Osteoblast (primary cell): Measurements from ENCODE around the gene EVPL. TPM values are rescaled to one million over a fixed set of nuclear protein-coding genes. Genes with fewer than 3 reads are reported as not detected.

Source experiments
- DNase-seq: peaks from one replicate; pipeline ENCODE4 v3.0.0; 2011; ENCODE audit warnings: low spot score, mixed read lengths; ENCODE audit not compliant: insufficient read length; ENCODE audit errors: missing footprints
- H2AFZ ChIP-seq: 2 replicates; pipeline ENCODE4 v1.6.0; 2011; ENCODE audit warnings: mild to moderate bottlenecking, low read length
- H3K27ac ChIP-seq: 2 replicates; pipeline ENCODE4 v1.5.1; 2011; ENCODE audit warnings: mild to moderate bottlenecking, low read depth, low read length, moderate library complexity
- H3K27me3 ChIP-seq: 2 replicates; pipeline ENCODE4 v1.6.0; 2012; ENCODE audit warnings: mild to moderate bottlenecking, control low read depth, inconsistent platforms, low read length, moderate library complexity; ENCODE audit not compliant: insufficient read depth
- H3K36me3 ChIP-seq: 2 replicates; pipeline ENCODE4 v1.5.1; 2011; ENCODE audit warnings: mild to moderate bottlenecking, low read length, control low read depth, moderate library complexity; ENCODE audit not compliant: insufficient read depth
- H3K4me1 ChIP-seq: 2 replicates; pipeline ENCODE4 v1.5.1; 2011; ENCODE audit warnings: mild to moderate bottlenecking, low read length, control low read depth, moderate library complexity; ENCODE audit not compliant: insufficient read depth
- H3K4me2 ChIP-seq: 2 replicates; pipeline ENCODE4 v1.6.0; 2011; ENCODE audit warnings: mild to moderate bottlenecking, low read length; ENCODE audit not compliant: insufficient read depth
- H3K4me3 ChIP-seq: fragments of 200-600 bp; sonication (generic); 3 replicates; pipeline ENCODE4 v1.5.1; 2012; ENCODE audit warnings: mild to moderate bottlenecking, low read length, inconsistent platforms; ENCODE audit not compliant: insufficient read depth
- H3K79me2 ChIP-seq: 2 replicates; pipeline ENCODE4 v1.6.0; 2012; ENCODE audit warnings: mild to moderate bottlenecking, low read length, control low read depth, inconsistent platforms; ENCODE audit not compliant: insufficient read depth
- H3K9me3 ChIP-seq: 2 replicates; pipeline ENCODE4 v1.5.1; 2011; ENCODE audit warnings: low read depth, low read length, control low read depth
- H4K20me1 ChIP-seq: 2 replicates; pipeline ENCODE4 v1.6.0; 2012; ENCODE audit warnings: mild to moderate bottlenecking, low read length, control low read depth; ENCODE audit not compliant: insufficient read depth
- CTCF ChIP-seq: IDR thresholded peaks from 2 replicates; pipeline ENCODE4 v1.5.1; 2011; ENCODE audit warnings: mild to moderate bottlenecking, low read depth, low read length, moderate library complexity; ENCODE audit errors: extremely low read depth
- total RNA-seq: library from RNA; depleted of rRNA; stranded (reverse); fragments of >200 nt; gene quantifications from 2 replicates; pipeline ENCODE4 v1.2.3, GENCODE V29; 2012

The EVPL gene
- total RNA-seq, 1 donor = not detected

- no peak overlapping the region for H3K27ac ChIP-seq
- no peak overlapping the region for H3K4me3 ChIP-seq
- no peaks in the 10 kb centered on the region for H3K36me3 ChIP-seq
- no peak overlapping the region for H2AFZ ChIP-seq
- H3K27me3 ChIP-seq = peaks cover 8% of the 10 kb centered on the region
- no peaks in the 10 kb centered on the region for H3K79me2 ChIP-seq
- no peak overlapping the region for H3K4me2 ChIP-seq
- H3K4me1 ChIP-seq = no peaks in the 10 kb centered on the region
- H4K20me1 ChIP-seq = no peaks in the 10 kb centered on the region
- TF ChIP-seq CTCF = no peak
- no peak for DNase-seq
- H3K9me3 ChIP-seq = no peaks in the 10 kb centered on the region
These were observed 4.8 kb downstream of the EVPL start for GRCh38 chr17:76022285-76022684.

GRCh38 chr17:76019833-76020467 lies 7.2 kb downstream of the EVPL start:
- peaks cover 8% of the 10 kb centered on the region for H3K27me3 ChIP-seq
- H3K4me3 ChIP-seq = no peak overlapping the region
- peak; percentile 74 for DNase-seq
- H3K4me1 ChIP-seq = no peaks in the 10 kb centered on the region
- H3K27ac ChIP-seq = no peak overlapping the region
- H2AFZ ChIP-seq = no peak overlapping the region
- H3K9me3 ChIP-seq = no peaks in the 10 kb centered on the region
- H4K20me1 ChIP-seq = no peaks in the 10 kb centered on the region
- H3K36me3 ChIP-seq = no peaks in the 10 kb centered on the region
- H3K79me2 ChIP-seq = no peaks in the 10 kb centered on the region
- TF ChIP-seq CTCF = no peak
- no peak overlapping the region for H3K4me2 ChIP-seq

DNA sequence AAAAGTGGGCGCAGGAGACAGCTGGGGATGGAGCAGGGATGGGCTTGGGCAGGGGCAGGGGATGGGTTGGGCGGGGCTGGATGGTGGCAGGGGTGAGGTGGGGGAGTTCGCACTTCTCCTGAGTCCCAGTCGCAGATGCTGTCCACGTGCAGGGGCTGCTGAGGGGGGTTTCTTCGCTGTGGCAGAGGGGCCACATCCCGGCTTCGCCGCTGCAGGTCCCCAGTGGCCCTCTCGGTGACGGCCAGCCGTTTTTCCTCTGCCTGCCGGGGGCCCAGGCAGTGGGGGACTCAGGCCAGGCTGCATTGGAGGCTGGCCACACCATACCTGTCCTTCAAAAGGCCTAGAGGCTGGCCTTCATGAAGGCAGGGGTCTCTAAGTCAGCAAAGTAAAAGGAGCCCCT lies 8.3 kb downstream of the EVPL start:
- no peaks in the 10 kb centered on the region for H3K4me1 ChIP-seq
- no peak overlapping the region for H3K4me3 ChIP-seq
- H3K27me3 ChIP-seq = peaks cover 8% of the 10 kb centered on the region
- no peaks in the 10 kb centered on the region for H4K20me1 ChIP-seq
- H3K4me2 ChIP-seq = no peak overlapping the region
- H3K79me2 ChIP-seq = no peaks in the 10 kb centered on the region
- H3K27ac ChIP-seq = no peak overlapping the region
- H2AFZ ChIP-seq = no peak overlapping the region
- no peaks in the 10 kb centered on the region for H3K36me3 ChIP-seq
- no peaks in the 10 kb centered on the region for H3K9me3 ChIP-seq
- TF ChIP-seq CTCF = no peak
- DNase-seq = peak; percentile 39

GRCh38 chr17:76018340-76018680 lies 8.8 kb downstream of the EVPL start:
- H3K27me3 ChIP-seq = peaks cover 8% of the 10 kb centered on the region
- no peak for TF ChIP-seq CTCF
- no peak overlapping the region for H3K4me2 ChIP-seq
- peak; percentile 26 for DNase-seq
- H3K4me3 ChIP-seq = no peak overlapping the region
- H2AFZ ChIP-seq = no peak overlapping the region
- H3K36me3 ChIP-seq = no peaks in the 10 kb centered on the region
- no peaks in the 10 kb centered on the region for H3K9me3 ChIP-seq
- no peaks in the 10 kb centered on the region for H4K20me1 ChIP-seq
- no peaks in the 10 kb centered on the region for H3K4me1 ChIP-seq
- no peaks in the 10 kb centered on the region for H3K79me2 ChIP-seq
- H3K27ac ChIP-seq = no peak overlapping the region
